HCT116 (cell line): ENCODE results near the gene GTF3C1. TPM values are rescaled to one million over a fixed set of nuclear protein-coding genes. Genes with fewer than 3 reads are reported as not detected.

ENCODE experiments used
- ATAC-seq: fragments of 200-7000 bp; cut with Tn5 transposase; 2 replicates; pipeline ENCODE4 v1.9.1; 2020; ENCODE audit warnings: mild to moderate bottlenecking, moderate library complexity
- BruUV-seq: library from RNA; stranded (reverse); fragments of 400-500 nt; replicated peaks from 2 replicates; lab custom pipeline; 2021; lab: Mats Ljungman, UMichigan
- CTCF ChIA-PET: fragments of 300-600 bp; sonication (Branson Sonifier 250); formaldehyde crosslinking; loops from one replicate; lab custom pipeline; 2021; ENCODE audit warnings: antibody characterized with exemption; lab: Charles Lee
- POLR2A ChIA-PET: fragments of 300-600, 350-600 bp; sonication (Branson Sonifier 250); formaldehyde crosslinking; loops from one replicate; lab custom pipeline; 2021; ENCODE audit warnings: antibody characterized with exemption; lab: Charles Lee
- RAD21 ChIA-PET, 2 experiments: fragments of 300-600 bp; sonication (Branson Sonifier 250); formaldehyde crosslinking; loops; one replicate each; lab custom pipeline; 2023; ENCODE audit warnings: low total read pairs in 2 of 2; ENCODE audit not compliant: uncharacterized antibody in 2 of 2, unreplicated experiment in 2 of 2, low non-redundant PET in 1 of 2; lab: Charles Lee
- DNase-seq: peaks from one replicate; pipeline ENCODE4 v3.0.0-alpha.2; 2010; ENCODE audit warnings: low read depth, low spot score
- H2AFZ ChIP-seq: fragments of 200-600 bp; shearing (Covaris generic), sonication (generic); 2 replicates; pipeline ENCODE4 v1.6.1; 2017; ENCODE audit warnings: low read depth, mixed run types, mixed read lengths, antibody characterized with exemption, low read length; ENCODE audit not compliant: poor library complexity, severe bottlenecking
- H3K27ac ChIP-seq: 2 replicates; pipeline ENCODE4 v1.5.1; 2012; ENCODE audit warnings: low read depth, low read length
- H3K27me3 ChIP-seq: fragments of 200-600 bp; sonication (generic); 2 replicates; pipeline ENCODE4 v1.6.1; 2016; ENCODE audit warnings: mixed run types, low read length, mixed read lengths; ENCODE audit not compliant: insufficient read depth
- H3K36me3 ChIP-seq, 2 experiments: fragments of 200-500 bp in 1 of 2; fragments of 200-600 bp in 1 of 2; sonication (Bioruptor generic) in 1 of 2; sonication (generic) in 1 of 2; 2 replicates each; pipeline versions ENCODE4 v1.5.1 to v1.6.1; 2014 to 2016; ENCODE audit warnings: low read length in 2 of 2, inconsistent platforms in 1 of 2, mixed read lengths in 1 of 2, mixed run types in 1 of 2; ENCODE audit not compliant: insufficient read depth in 2 of 2, control insufficient read depth in 1 of 2
- H3K4me1 ChIP-seq, 2 experiments: fragments of 200-600 bp in 1 of 2; sonication (generic) in 1 of 2; 2 replicates each; pipeline versions ENCODE4 v1.5.1 to v1.6.1; 2012 to 2017; ENCODE audit warnings: low read length in 2 of 2, inconsistent platforms in 1 of 2, mild to moderate bottlenecking in 1 of 2, mixed read lengths in 1 of 2, mixed run types in 1 of 2, moderate library complexity in 1 of 2; ENCODE audit not compliant: insufficient read depth in 2 of 2, control insufficient read depth in 1 of 2
- H3K4me2 ChIP-seq: fragments of 200-600 bp; sonication (generic); 2 replicates; pipeline ENCODE4 v1.6.1; 2017; ENCODE audit warnings: mixed run types, low read length, mixed read lengths
- H3K4me3 ChIP-seq, 2 experiments: fragments of 200-600 bp in 1 of 2; sonication (generic) in 1 of 2; replicated peaks in 1 of 2; 2 replicates each; pipeline ENCODE4 v1.5.1; 2011 to 2016; ENCODE audit warnings: low read length in 2 of 2, control low read depth in 1 of 2, low read depth in 1 of 2, mild to moderate bottlenecking in 1 of 2, mixed read lengths in 1 of 2, mixed run types in 1 of 2
- H3K79me2 ChIP-seq: fragments of 200-600 bp; sonication (generic); 2 replicates; pipeline ENCODE4 v1.6.1; 2017; ENCODE audit warnings: mild to moderate bottlenecking, mixed run types, low read length, moderate library complexity, mixed read lengths; ENCODE audit not compliant: insufficient read depth
- H3K9ac ChIP-seq: fragments of 200-600 bp; sonication (generic); 2 replicates; pipeline ENCODE4 v1.6.1; 2016; ENCODE audit warnings: low read length, mixed read lengths
- H3K9me2 ChIP-seq: fragments of 200-600 bp; sonication (generic), shearing (Covaris generic); 2 replicates; pipeline ENCODE4 v1.6.1; 2017; ENCODE audit warnings: mixed run types, mild to moderate bottlenecking, moderate library complexity; ENCODE audit not compliant: insufficient read depth
- H3K9me3 ChIP-seq, 2 experiments: fragments of 200-500 bp in 1 of 2; fragments of 200-600 bp in 1 of 2; sonication (Bioruptor generic) in 1 of 2; sonication (generic) in 1 of 2; 2 replicates each; pipeline ENCODE4 v1.6.1; 2014 to 2017; ENCODE audit warnings: low read length in 2 of 2, mixed read lengths in 2 of 2, inconsistent platforms in 1 of 2, low read depth in 1 of 2, mild to moderate bottlenecking in 1 of 2, mixed run types in 1 of 2, moderate library complexity in 1 of 2; ENCODE audit not compliant: control insufficient read depth in 1 of 2, insufficient read depth in 1 of 2
- H4K20me1 ChIP-seq: fragments of 200-600 bp; sonication (generic), shearing (Covaris generic); 2 replicates; pipeline ENCODE4 v1.6.1; 2017; ENCODE audit warnings: mixed run types, mild to moderate bottlenecking, moderate library complexity; ENCODE audit not compliant: insufficient read depth
- ATF3 ChIP-seq: IDR thresholded peaks from 2 replicates; pipeline ENCODE4 v1.6.1; 2012
- CBX3 ChIP-seq: IDR thresholded peaks from 2 replicates; pipeline ENCODE4 v1.6.1; 2012; ENCODE audit warnings: low read depth
- CEBPB ChIP-seq: IDR thresholded peaks from 2 replicates; pipeline ENCODE4 v1.6.1; 2012; ENCODE audit warnings: low read depth
- ELF1 ChIP-seq: IDR thresholded peaks from 2 replicates; pipeline ENCODE4 v1.6.1; 2012; ENCODE audit warnings: low read depth, borderline replicate concordance
- EZH2 ChIP-seq: fragments of 200-600 bp; sonication (generic); IDR thresholded peaks from 2 replicates; pipeline ENCODE4 v1.6.1; 2017; ENCODE audit warnings: antibody characterized with exemption, mixed run types
- EZH2phosphoT487 ChIP-seq: fragments of 200-600 bp; IDR thresholded peaks from 2 replicates; pipeline ENCODE4 v1.6.1; 2018; ENCODE audit warnings: antibody characterized with exemption, borderline replicate concordance
- FOSL1 ChIP-seq: IDR thresholded peaks from 2 replicates; pipeline ENCODE4 v1.6.1; 2012; ENCODE audit warnings: low read depth
- POLR2A ChIP-seq: IDR thresholded peaks from 2 replicates; pipeline ENCODE4 v1.7.0; 2011; ENCODE audit warnings: borderline replicate concordance; ENCODE audit not compliant: insufficient read depth, insufficient read length; ENCODE audit errors: extremely low read depth
- POLR2AphosphoS5 ChIP-seq: IDR thresholded peaks from 2 replicates; pipeline ENCODE4 v1.6.1; 2011; ENCODE audit warnings: mild to moderate bottlenecking, low read depth, low read length, moderate library complexity
- RAD21 ChIP-seq: IDR thresholded peaks from 2 replicates; pipeline ENCODE4 v1.6.1; 2012; ENCODE audit warnings: low read depth, mild to moderate bottlenecking
- REST ChIP-seq: IDR thresholded peaks from 2 replicates; pipeline ENCODE4 v1.6.1; 2012; ENCODE audit warnings: low read depth
- SP1 ChIP-seq: IDR thresholded peaks from 2 replicates; pipeline ENCODE4 v1.6.1; 2012; ENCODE audit warnings: low read depth
- SRF ChIP-seq: IDR thresholded peaks from 2 replicates; pipeline ENCODE4 v1.6.1; 2012; ENCODE audit warnings: low read depth
- ZFX ChIP-seq: fragments of 450-650 bp; IDR thresholded peaks from 2 replicates; pipeline ENCODE4 v1.6.1; 2017
- intact Hi-C: fragments of 100-400 bp; cut with micrococcal nuclease; formaldehyde crosslinking; loops from 2 replicates; pipeline ENCODE4 v1.10.0; 2022
- total RNA-seq: library from RNA; stranded (reverse); gene quantifications from one replicate; pipeline ENCODE4 v1.2.1, GENCODE V29; 2021; ENCODE audit not compliant: unreplicated experiment

Gene GTF3C1
- total RNA-seq, 1 experiment from 2014 or later, result 97.5 TPM

- no peaks in the 10 kb centered on the region for H3K27me3 ChIP-seq
- H3K79me2 ChIP-seq, result no peaks in the 10 kb centered on the region
- peaks cover 0 to 6% of the 10 kb centered on the region in 2 experiments; a peak in 2 of 4 replicates for H3K9me3 ChIP-seq
- H3K36me3 ChIP-seq, result no peaks in the 10 kb centered on the region
- no peak overlapping the region for H3K4me2 ChIP-seq
- ATAC-seq, result no peak
- RAD21 ChIA-PET, result no interaction called here
- H3K4me3 ChIP-seq, result no peak overlapping the region
- no peak overlapping the region for H3K9ac ChIP-seq
- TF ChIP-seq POLR2A, result no peak
- no peak for TF ChIP-seq ATF3
- TF ChIP-seq EZH2phosphoT487, result no peak
- TF ChIP-seq ZFX, result no peak
- no peak for TF ChIP-seq ELF1
- no peak for TF ChIP-seq FOSL1
- TF ChIP-seq RAD21, result no peak
- no peak for TF ChIP-seq CEBPB
- TF ChIP-seq SP1, result no peak
- no peak for TF ChIP-seq REST
- TF ChIP-seq EZH2, result no peak
- TF ChIP-seq CBX3, result no peak
- no peak for TF ChIP-seq SRF
- no peak for TF ChIP-seq POLR2AphosphoS5
- TF ChIP-seq, all 23 proteins: peak for 0
- intact Hi-C loops, result no loop called here
- no peak overlapping the region for H2AFZ ChIP-seq
- POLR2A ChIA-PET, result no interaction called here
- H3K9me2 ChIP-seq, result no peaks in the 10 kb centered on the region
- DNase-seq, result no peak
- CTCF ChIA-PET, result no interaction called here
- no peak overlapping the region for H3K27ac ChIP-seq
- BruUV-seq, result no TSS peak
- no peaks in the 10 kb centered on the region for H4K20me1 ChIP-seq
- H3K4me1 ChIP-seq, result no peaks in the 10 kb centered on the region
Measured at GRCh38 chr16:27449434-27450195, 100.1 kb downstream of the GTF3C1 start.
